Activated CD8-positive, alpha-beta memory T cell treated with anti-CD3 and anti-CD28 coated beads for 1 hour (primary cell): ENCODE results near the gene TFAP2C.
"Not testable (repeated sequence)": the region's sequence is repeated elsewhere in the genome, so short reads cannot be mapped to it uniquely, and the experiment has no call there.

ENCODE experiments used
- DNase-seq, 2 donors: peaks; one replicate each; pipeline ENCODE4 v3.0.0-alpha.2; 2020; ENCODE audit warnings: low read depth in 1 of 2; ENCODE audit errors: extremely low read depth in 1 of 2

TFAP2C gene

DNA sequence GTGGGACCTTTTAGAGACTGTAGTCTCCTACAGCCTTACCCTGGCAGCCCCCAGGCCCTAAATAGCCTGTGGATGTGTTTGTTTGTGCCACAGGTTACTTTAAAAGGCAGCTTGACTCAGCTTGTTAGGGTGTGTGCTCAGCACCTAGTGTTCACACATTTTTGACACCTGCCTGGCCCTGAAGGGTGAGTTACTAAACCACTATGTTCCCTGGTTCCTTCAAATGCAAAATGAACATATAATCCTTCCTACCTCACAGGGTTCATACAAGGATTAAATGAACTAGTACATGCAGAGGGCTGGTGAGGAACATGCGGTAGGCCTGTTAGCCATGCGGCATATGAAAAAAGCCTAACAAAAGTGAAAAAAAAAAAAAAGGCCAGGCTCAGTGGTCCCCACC is 14.9 kb upstream of the TFAP2C start:
- DNase-seq = no peak

DNA sequence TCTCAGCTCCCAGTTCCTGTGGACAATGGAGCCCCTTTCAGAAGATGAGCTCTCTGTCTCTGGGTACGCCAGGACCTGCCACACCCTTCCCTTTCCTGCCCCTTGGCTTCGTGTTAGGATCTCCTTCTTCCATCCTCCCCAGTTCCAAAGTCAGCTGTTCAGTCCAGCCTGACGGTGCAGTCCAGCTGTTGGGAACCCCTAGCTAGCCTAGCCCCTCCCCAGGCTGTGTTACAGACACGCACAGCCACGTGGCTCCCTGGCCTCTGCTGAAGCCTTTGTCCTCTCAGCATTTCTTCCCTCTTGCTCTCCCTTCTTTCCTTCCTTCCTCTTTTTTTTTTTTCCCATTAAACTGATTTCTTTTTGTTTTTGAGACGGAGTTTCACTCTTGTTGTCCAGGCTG is 12.4 kb upstream of the TFAP2C start:
- no peak for DNase-seq

DNA sequence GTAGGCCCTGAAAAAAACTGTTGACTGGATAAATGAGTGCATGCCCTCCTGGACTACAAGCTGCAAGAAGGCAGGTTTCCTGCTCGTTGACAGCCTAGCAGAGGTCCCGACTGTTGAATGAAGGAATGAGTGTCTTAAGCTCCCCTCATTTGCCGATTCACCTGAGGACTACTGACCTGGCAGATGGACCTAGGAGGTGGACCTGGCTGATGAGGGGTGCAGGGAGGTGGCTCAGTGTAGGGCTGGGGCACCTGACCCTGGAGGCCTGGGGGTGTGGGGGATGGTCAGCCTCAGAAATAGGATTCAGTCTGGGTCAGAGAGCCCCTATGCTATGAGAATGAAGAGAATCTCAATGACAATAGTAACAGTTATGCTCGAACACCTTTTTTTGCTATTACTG is 11.6 kb upstream of the TFAP2C start:
- DNase-seq = no peak

DNA sequence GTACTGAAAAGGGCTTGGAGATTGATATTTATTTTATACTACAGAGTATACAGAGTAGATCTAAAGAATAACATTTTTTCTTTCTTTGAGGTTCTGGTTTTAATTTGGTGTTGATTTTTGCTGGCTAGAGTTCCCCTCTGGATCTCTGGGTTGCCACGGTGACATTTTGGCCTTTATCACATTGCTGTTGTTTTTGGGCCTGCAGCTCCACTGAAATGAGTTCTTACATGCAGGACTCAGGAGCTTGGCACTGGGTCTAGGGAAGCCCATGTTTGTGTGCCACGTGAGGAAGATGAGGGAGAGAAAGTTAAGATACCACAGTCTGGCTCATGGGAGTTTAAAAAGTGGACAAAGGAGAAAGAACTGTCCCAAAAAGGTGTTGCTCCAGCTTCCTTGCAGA is 7.4 kb upstream of the TFAP2C start:
- no peak for DNase-seq

DNA sequence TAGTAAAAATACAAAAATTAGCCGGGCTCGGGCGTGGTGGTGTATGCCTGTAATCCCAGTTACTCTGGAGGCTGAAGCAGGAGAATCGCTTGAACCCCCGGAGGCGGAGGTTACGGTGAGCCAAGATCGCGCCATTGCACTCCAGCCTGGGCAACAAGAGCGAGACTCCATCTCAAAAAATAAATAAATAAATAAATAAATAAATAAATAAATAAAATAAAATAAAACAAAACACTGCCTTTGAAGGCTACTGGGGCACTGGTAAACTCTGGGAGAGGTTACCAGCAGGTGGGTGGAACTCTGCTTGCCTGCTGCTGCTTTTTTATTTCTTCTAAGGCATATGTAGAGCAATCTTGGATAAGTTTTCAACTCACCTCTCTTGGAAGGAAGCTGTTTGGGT is 5.2 kb upstream of the TFAP2C start:
- DNase-seq = not testable (repeated sequence)

DNA sequence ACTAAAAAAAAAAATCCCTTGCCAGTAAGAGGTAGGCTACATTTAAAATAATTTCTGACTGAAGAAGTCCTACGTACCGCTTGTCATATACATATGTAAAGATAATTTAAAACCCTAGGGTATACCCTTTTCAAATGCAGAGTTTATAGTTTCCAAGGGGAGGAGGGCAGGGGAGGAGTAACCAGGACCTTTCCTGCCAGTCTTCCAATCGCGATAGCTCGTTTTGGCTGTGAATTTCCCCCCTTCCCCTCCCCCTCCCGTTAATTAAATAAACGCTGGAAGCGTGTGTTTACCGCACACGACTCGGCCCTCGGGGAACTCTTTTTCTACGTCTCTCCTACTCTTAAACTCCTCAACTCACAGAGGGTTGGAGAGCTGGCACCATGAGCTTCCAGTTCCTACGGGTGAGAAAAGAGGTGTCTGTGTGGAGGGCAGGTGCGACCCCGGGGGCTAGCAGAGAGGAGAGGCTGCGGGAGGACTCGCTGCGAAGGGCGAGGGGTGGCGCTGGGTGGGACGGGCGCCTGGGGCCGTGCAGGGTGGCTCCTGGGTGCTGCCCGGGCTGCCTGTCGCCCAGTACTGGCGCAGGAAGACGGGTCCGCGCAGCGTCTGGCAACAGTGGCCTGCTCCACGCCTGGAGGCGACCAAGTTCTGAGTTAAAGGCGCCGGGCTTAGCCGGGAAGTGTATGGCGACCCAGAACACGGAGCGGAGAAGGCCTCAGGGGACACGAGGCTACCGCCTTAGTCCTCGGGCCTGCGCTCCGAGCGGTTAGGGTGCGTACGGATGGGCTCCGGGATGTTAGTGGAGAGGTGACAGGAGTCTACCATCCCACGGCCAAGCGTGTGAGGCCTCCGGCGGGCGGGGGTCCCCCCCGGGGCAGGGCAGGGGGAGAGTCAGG is 4.1 kb upstream of the TFAP2C start:
- DNase-seq = no peak

DNA sequence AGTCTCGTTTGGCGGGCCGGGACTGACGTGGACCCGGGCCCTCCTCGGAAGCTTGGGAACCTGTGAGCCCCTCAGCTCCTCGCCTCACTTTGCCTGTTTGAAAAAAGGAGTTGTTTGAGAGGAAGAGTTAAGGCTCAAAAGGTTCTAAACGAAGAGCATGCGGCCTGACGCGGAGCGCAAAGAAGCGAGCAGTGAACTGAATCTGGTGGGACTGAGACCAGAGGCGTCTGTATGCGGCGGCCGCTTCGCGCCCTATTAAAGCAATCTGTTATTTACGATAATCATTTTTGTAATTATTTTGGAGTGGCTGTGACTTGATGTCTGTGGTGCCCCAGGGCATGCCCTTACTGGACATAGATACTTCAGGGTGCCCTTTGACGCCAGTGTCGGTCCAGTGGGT is 3.3 kb upstream of the TFAP2C start:
- no peak for DNase-seq

DNA sequence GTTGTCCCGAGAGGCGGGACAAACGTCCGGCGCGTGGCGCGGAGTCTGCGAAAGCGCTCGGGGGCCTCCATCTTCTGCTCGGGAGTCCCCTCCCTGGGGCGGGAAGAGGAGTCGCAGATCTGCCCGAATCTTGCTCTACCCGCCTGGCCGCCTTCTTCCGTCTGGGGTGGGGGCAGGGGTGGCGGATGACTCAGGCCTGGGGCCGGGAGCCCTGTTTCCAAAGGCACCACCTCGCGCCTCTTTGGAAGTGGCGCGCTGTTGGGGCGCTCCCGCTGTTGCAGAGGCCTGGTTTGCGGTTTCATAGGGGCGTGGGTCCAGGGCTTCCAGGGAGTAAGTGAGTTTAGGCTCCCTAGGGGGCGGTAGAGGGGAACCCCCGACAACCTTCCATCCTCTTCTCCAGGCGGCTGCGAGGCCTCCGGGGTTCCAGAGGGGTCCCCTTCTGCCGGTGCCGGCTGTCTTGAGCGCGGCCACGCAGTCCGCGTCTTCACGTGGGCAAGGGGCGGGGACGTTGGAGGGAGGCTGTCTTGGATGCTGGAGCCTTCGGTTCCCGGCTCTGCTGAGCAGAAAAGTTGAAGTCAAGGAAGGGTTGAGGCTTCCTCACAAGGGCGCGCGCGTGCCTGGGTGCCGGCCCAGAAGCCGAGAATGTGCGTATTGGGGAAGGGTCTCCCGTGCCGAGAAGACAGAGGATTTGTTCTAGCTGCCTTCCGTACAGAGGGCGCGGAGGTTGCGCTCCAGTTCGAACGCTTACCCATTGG is 2.6 kb upstream of the TFAP2C start:
- no peak for DNase-seq

DNA sequence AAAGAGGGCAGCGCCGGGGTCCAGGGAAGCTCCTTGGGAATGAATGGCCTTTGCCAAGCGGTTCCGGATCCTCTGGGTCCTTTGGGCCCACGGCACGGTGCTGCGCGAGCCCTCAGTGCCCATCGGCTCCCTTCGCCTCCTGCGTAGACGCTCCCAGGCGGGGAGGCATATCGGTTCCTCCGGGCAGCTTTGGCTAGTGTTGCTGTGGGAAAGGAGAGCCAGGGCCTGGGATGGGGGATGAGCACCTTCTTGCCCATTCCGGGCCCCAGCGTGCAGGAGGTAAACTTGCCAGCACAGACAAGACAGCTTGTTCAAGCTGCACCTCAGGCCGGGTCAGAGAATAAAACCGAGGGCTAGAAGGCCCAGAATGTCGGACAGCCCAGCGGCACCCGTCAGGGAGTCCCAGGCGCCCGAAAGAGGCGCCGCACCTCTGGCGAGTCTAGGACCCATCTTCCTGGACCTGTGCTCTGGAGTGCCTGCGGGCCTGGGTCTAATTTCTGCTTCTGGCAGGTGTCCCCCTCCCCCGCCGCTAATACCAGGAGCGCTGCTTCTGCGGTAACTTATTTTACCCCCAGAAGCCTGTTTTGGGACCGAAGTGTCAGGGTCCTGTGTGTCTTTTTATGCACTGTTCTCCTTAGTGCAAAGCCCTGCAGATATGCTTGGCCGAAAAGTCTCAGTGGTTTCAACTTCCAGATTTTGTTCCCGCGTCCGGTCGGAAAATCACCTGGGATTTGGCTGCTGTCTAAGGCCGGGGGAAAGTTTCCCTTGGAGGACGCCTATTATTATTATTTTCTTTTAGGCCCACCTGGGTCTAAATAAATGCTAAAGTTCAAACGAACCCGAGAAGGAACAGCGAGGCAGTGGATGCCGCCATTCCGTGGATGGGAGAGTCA is 1.7 kb upstream of the TFAP2C start:
- no peak for DNase-seq

DNA sequence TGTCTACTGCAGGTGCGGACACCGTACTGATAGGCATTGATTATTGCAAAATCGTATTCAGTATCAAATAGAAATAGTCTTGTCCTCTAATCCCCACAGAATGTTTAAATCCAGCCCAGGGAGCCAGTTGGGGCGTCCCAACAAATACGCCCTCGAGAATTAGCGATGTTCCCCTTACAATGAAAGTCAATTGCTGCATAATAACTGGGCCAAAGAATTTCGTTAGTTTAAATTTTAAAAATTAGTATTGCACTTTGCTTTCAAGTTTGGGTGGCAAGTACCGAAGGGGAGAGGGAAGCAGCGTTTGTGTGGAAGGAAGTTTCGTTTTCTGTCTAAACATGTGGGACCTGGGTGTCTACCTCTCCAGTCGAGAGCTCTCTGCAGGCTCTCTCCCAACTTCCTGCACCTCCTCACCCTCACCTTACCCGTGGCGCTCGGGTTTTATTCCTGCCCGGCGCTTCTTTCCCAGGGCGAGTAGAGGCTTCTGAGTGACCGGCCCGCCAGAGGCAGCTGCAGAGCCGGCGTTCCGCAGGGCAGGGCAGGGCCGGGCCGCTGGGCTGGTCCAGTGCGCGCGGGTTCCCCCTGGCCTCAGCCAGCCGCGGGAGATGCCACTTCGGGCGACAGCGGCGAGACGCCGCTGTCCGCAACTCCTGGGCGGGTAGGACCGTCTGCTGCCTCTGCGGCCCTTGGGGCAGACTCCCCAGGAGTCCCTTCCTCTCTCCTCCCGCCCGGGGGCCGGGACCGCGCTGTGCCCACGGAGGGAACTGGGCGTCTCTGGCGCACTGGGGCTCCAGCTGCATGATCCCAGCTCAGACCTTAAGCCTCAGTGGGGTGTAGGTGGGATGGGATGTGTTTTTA is 862 bp upstream of the TFAP2C start:
- DNase-seq = no peak

DNA sequence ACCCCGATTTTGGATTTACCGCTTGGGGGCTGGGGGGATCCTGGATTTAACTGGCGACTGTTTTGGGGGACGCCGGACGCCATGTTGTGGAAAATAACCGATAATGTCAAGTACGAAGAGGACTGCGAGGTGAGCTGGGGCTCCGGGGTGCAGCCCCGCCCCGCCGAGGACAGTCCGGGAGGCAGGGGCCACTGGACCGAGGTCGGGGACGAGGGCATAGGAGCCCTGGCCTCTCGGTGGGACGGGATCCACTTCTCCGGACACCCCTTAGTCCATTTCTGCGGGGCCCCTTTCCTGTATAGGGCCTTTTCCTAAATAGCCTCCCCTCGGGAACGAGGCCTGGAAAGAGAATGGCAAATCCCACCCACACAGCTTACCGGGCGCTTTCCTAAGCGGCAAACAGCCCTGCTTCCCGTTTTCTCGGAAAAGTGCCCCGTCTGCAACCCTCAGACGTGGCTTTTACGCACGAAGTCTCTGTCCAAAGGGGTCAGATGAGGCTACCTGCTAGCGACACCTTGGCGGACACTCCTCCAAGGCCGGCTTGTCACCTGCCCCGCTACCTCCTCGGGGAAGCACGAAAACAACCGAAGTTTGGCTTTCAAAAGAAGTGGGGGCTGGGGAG is 469 bp downstream of the TFAP2C start:
- no peak for DNase-seq

DNA sequence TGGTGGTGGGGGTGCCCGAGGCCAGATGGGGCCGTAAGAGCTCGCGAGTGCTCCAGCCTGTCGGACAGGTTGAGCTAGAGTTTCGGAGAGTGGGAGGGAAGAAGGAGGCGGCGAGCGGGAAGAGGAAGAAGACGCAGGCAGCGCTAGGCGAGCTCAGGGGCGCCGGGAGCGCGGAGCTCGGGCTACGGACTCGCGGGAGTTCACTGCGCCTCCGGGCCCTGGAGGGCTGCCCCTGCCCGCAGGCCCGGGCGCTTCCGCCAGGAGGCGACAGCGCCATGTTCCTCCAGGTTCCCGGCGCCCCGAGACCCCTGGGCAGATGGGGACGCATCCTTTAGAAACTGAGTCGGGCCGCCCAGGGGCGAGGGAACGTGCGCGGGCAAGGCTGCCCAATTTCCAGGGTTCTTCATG is 984 bp downstream of the TFAP2C start:
- DNase-seq = no peak

DNA sequence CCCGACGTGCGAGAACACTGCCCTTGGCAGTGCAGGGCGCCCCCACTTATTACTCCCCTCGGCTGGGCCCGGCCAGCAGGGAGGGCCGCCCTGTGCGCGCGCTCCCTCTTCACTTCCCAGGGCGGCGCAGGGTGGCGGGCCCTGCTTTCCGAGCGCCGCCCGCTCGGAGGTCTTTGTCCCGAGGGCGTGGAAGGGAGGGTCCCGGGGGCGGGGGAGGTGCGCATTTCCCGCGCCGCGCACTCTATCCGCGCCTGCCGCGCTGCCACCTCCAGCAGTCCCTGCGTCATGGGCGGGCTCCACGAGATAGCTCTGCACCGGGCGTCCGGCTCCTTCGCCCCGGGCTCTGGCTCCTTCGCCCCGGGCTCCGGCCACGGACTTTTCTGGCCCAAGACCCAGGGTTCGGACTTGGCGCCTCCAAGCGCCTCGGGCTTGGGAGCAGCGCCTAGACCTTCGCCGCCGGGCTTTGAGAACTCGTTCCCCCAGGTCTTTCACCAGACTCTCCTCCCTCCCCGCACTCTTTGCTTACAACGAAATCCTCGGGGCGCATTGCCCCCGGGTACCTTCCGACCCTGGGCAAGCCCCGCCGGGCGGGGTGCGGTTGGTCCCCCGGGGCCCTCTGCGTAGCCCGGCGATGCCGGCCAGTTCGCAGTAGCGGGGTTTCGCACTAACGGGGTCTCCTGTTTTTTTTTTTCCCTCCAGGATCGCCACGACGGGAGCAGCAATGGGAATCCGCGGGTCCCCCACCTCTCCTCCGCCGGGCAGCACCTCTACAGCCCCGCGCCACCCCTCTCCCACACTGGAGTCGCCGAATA is 1.6 kb downstream of the TFAP2C start:
- no peak for DNase-seq

DNA sequence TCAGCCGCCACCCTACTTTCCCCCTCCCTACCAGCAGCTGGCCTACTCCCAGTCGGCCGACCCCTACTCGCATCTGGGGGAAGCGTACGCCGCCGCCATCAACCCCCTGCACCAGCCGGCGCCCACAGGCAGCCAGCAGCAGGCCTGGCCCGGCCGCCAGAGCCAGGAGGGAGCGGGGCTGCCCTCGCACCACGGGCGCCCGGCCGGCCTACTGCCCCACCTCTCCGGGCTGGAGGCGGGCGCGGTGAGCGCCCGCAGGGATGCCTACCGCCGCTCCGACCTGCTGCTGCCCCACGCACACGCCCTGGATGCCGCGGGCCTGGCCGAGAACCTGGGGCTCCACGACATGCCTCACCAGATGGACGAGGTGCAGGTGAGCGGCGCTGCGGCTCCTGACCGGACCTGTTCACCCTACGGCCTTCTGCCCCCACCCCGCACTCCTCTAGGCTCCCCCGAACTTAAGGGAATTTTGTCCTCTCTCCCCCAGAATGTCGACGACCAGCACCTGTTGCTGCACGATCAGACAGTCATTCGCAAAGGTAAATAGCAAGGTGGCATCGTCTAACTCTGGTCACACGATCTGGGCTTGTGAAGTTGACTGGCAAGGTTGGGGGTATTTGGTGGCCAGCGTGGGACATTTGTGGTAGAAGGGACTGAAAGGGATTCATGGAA is 2.3 kb downstream of the TFAP2C start:
- DNase-seq = no peak

DNA sequence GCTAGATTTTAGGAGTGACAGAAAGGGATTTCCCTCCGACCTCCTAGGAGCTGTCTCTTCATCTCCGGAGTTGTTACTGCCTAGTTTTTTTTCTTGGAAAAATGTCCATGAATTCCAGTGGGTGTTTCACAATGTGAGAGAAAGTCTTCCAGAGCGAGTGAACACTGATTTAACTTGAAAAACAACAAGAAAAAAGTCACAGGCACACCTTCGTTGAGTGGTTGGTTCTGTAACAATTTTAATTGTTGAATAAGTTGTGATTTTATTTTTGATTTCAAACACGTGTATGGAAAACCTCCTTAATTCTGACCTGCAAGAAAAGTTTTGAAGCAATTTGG is 2.9 kb downstream of the TFAP2C start:
- DNase-seq = no peak

DNA sequence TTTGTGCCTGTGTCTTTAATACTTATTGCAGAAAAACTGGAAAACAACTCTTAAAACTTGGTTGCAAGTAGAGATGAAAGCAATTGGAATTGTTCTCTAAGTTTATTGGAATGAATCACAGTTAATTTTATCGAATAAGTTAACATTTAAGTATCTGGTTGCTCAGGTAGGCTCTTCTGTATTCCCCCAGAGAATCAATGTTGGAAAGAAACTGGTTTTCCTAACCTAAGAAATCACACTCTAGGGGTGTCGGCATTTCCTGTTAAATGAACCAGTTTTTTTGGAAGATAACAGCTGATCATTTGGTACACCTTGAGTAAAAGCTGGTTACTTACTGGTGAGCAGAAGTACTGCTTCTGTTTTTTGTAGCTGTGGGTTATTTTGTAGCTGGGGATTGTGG is 5.2 kb downstream of the TFAP2C start:
- DNase-seq = no peak

DNA sequence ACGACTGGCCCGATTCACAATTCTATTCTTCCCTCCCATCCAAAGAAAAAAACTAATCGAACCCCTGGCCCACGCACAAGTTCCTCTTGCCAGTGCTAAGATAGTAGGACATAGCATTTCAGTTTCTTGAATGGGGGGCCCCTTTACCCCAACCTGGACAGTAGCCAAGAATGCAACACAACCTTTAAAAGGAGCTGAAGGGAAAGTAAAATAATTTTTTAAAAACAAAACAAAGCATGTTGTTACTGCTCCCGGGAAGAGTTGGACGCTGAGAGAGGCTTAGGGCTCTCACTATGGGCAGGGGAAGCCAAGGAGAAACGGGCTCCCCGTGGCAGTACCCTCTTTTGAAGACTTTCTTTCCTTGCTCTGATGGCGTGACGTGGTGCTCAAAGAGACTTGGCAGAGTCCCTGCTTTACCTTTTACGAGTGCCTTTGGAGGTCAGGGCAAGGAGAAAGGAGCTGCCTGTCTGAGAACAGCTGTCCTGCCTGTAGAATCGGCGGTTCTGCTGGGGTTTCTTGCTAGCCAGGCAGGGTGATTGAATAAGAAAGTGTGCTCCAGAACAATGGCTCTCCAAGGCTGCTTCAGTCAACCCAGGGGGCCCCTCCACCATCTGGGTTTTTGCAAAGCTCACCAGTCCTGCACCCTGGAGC is 5.8 kb downstream of the TFAP2C start:
- no peak for DNase-seq

DNA sequence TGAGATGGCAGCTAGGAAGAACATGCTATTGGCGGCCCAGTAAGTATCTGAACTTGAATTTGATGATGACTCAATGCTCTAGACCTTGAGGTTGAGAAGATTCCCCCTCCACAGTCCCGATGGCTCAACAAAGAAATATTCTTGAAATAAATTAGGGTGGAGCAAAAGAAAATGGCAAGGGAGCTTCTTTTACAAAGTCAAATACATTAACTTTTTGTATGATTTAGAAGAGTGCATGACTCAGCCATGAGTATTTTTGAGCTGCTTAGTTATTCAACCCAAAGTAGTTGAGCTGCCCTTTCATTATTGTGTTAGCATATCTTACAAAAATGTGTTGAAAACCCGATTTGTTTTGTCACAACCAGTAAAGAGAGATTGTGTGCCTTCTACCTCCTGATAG is 7.6 kb downstream of the TFAP2C start:
- no peak for DNase-seq
